SK-N-SH (cell line): ENCODE results near the gene RASAL2. TPM values are rescaled to one million over a fixed set of nuclear protein-coding genes. Genes with fewer than 3 reads are reported as not detected.

Experiments used
- CTCF ChIA-PET: fragments of 300-600, 350-600 bp; formaldehyde crosslinking; extraction: SDS; loops from one replicate; lab custom pipeline; 2021; lab: Yijun Ruan, JAX
- POLR2A ChIA-PET: fragments of 350-600 bp; sonication (Branson Sonifier 250); formaldehyde crosslinking; extraction: SDS; loops from one replicate; lab custom pipeline; 2020; ENCODE audit warnings: antibody characterized with exemption, inconsistent platforms; lab: Yijun Ruan, JAX
- DNase-seq: peaks from one replicate; pipeline ENCODE4 v3.0.0; 2012
- H2AFZ ChIP-seq: fragments of 200-600 bp; sonication (generic); 2 replicates; pipeline ENCODE4 v1.8.1; 2016; ENCODE audit warnings: antibody characterized with exemption, mild to moderate bottlenecking, low read depth
- H3F3A ChIP-seq: fragments of 200-600 bp; sonication (generic); replicated peaks from 2 replicates; pipeline ENCODE3; 2016; ENCODE audit warnings: antibody characterized with exemption, mild to moderate bottlenecking; ENCODE audit not compliant: insufficient read depth
- H3K27ac ChIP-seq, 2 experiments: fragments of 200-500 bp in 1 of 2; fragments of 200-600 bp in 1 of 2; sonication (Bioruptor generic) in 1 of 2; sonication (generic), shearing (Covaris generic) in 1 of 2; 2 replicates each; pipeline versions ENCODE4 v1.5.1 to v1.6.1; 2014 to 2016; ENCODE audit warnings: low read depth in 2 of 2, inconsistent platforms in 1 of 2, low read length in 1 of 2, mild to moderate bottlenecking in 1 of 2, mixed read lengths in 1 of 2
- H3K27me3 ChIP-seq: fragments of 200-600 bp; sonication (generic), shearing (Covaris generic); 2 replicates; pipeline ENCODE4 v1.6.1; 2016; ENCODE audit warnings: mixed run types; ENCODE audit not compliant: insufficient read depth
- H3K36me3 ChIP-seq, 2 experiments: fragments of 200-500 bp in 1 of 2; fragments of 200-600 bp in 1 of 2; sonication (Bioruptor generic) in 1 of 2; sonication (generic) in 1 of 2; replicated peaks in 1 of 2; 2 replicates each; pipeline versions ENCODE3 to v1.5.1; 2014 to 2016; ENCODE audit warnings: low read length in 1 of 2, mild to moderate bottlenecking in 1 of 2; ENCODE audit not compliant: insufficient read depth in 2 of 2, control insufficient read depth in 1 of 2
- H3K4me1 ChIP-seq, 2 experiments: fragments of 200-500 bp in 1 of 2; fragments of 200-600 bp in 1 of 2; sonication (Bioruptor generic) in 1 of 2; sonication (generic), shearing (Covaris generic) in 1 of 2; 2 replicates each; pipeline versions ENCODE4 v1.5.1 to v1.6.1; 2014 to 2016; ENCODE audit warnings: low read depth in 1 of 2, low read length in 1 of 2, mixed run types in 1 of 2; ENCODE audit not compliant: insufficient read depth in 2 of 2, control insufficient read depth in 1 of 2
- H3K4me2 ChIP-seq: fragments of 200-600 bp; sonication (generic), shearing (Covaris generic); 2 replicates; pipeline ENCODE4 v1.6.1; 2017; ENCODE audit warnings: mixed run types
- H3K4me3 ChIP-seq, 2 experiments: fragments of 200-500 bp in 1 of 2; fragments of 200-600 bp in 1 of 2; sonication (Bioruptor generic) in 1 of 2; sonication (generic), shearing (Covaris generic) in 1 of 2; 2 replicates each; pipeline versions ENCODE4 v1.5.1 to v1.8.1; 2014 to 2016; ENCODE audit warnings: low read depth in 2 of 2, inconsistent platforms in 1 of 2, low read length in 1 of 2, mild to moderate bottlenecking in 1 of 2, mixed read lengths in 1 of 2, moderate library complexity in 1 of 2
- H3K79me2 ChIP-seq: fragments of 200-600 bp; sonication (generic); 2 replicates; pipeline ENCODE4 v1.8.1; 2017; ENCODE audit warnings: mild to moderate bottlenecking; ENCODE audit not compliant: insufficient read depth
- H3K9ac ChIP-seq: fragments of 200-600 bp; sonication (generic); 2 replicates; pipeline ENCODE4 v1.6.1; 2017; ENCODE audit warnings: mixed run types
- H3K9me2 ChIP-seq: fragments of 200-600 bp; sonication (generic); 2 replicates; pipeline ENCODE4 v1.6.1; 2017; ENCODE audit warnings: mixed run types
- H3K9me3 ChIP-seq: fragments of 200-600 bp; sonication (generic); 2 replicates; pipeline ENCODE4 v1.6.1; 2017; ENCODE audit warnings: mixed run types, mild to moderate bottlenecking, moderate library complexity
- H4K20me1 ChIP-seq: fragments of 200-600 bp; sonication (generic); 2 replicates; pipeline ENCODE4 v1.6.1; 2017; ENCODE audit warnings: mild to moderate bottlenecking, mixed run types; ENCODE audit not compliant: insufficient read depth
- CHD2 ChIP-seq: fragments of 150-350 bp; IDR thresholded peaks from 2 replicates; pipeline ENCODE4 v1.6.1; 2018; ENCODE audit warnings: low read length; ENCODE audit not compliant: partially characterized antibody
- CTCF ChIP-seq: fragments of 200-600 bp; sonication (generic); IDR thresholded peaks from 2 replicates; pipeline ENCODE4 v1.6.1; 2017; ENCODE audit warnings: antibody characterized with exemption, mild to moderate bottlenecking, moderate library complexity
- ELF1 ChIP-seq: IDR thresholded peaks from 2 replicates; pipeline ENCODE4 v1.4.0; 2012
- FOSL2 ChIP-seq: IDR thresholded peaks from 2 replicates; pipeline ENCODE4 v1.4.0; 2012; ENCODE audit warnings: low read depth, mild to moderate bottlenecking, moderate library complexity, borderline replicate concordance
- FOXM1 ChIP-seq: IDR thresholded peaks from 2 replicates; pipeline ENCODE4 v1.4.0; 2012; ENCODE audit warnings: low read depth, mild to moderate bottlenecking
- GABPA ChIP-seq: IDR thresholded peaks from 2 replicates; pipeline ENCODE4 v1.4.0; 2012; ENCODE audit warnings: low read depth, mild to moderate bottlenecking
- GATA2 ChIP-seq: sonication (generic); formaldehyde crosslinking; IDR thresholded peaks from 2 replicates; pipeline ENCODE4 v1.5.0; 2020; ENCODE audit warnings: mild to moderate bottlenecking, missing genetic modification reagents
- IRF3 ChIP-seq: fragments of 150-350 bp; IDR thresholded peaks from 2 replicates; pipeline ENCODE4 v1.6.1; 2016; ENCODE audit warnings: mild to moderate bottlenecking, low read depth, low read length
- MAX ChIP-seq: IDR thresholded peaks from 2 replicates; pipeline ENCODE4 v1.4.0; 2012; ENCODE audit warnings: low read depth
- MEF2A ChIP-seq: IDR thresholded peaks from 2 replicates; pipeline ENCODE4 v1.4.0; 2012; ENCODE audit warnings: low read depth, borderline replicate concordance
- MXI1 ChIP-seq: IDR thresholded peaks from 2 replicates; pipeline ENCODE4 v1.6.1; 2012; ENCODE audit warnings: mild to moderate bottlenecking, low read depth, low read length, improper control_type of control experiment
- NFIC ChIP-seq: IDR thresholded peaks from 2 replicates; pipeline ENCODE4 v1.4.0; 2012; ENCODE audit warnings: borderline replicate concordance
- NRF1 ChIP-seq: IDR thresholded peaks from 2 replicates; pipeline ENCODE4 v1.6.1; 2012; ENCODE audit warnings: low read depth, mild to moderate bottlenecking, low read length
- PBX3 ChIP-seq: IDR thresholded peaks from 2 replicates; pipeline ENCODE4; 2012
- POLR2AphosphoS5 ChIP-seq: IDR thresholded peaks from 2 replicates; pipeline ENCODE4 v1.6.1; 2012; ENCODE audit warnings: low read depth, low read length
- RAD21 ChIP-seq: IDR thresholded peaks from 2 replicates; pipeline ENCODE4 v1.6.1; 2012; ENCODE audit warnings: mild to moderate bottlenecking, low read length
- REST ChIP-seq: IDR thresholded peaks from 2 replicates; pipeline ENCODE4 v1.6.1; 2012; ENCODE audit warnings: mild to moderate bottlenecking, low read depth, low read length, moderate library complexity
- RXRA ChIP-seq: IDR thresholded peaks from 2 replicates; pipeline ENCODE4 v1.4.0; 2012; ENCODE audit warnings: low read depth, mild to moderate bottlenecking, borderline replicate concordance
- TAF1 ChIP-seq: IDR thresholded peaks from 2 replicates; pipeline ENCODE4 v1.6.1; 2012; ENCODE audit warnings: low read depth, mild to moderate bottlenecking, low read length, moderate library complexity, borderline replicate concordance
- USF1 ChIP-seq: IDR thresholded peaks from 2 replicates; pipeline ENCODE4 v1.4.0; 2012; ENCODE audit warnings: low read depth, borderline replicate concordance
- WGBS: methylation state at CpG from one replicate; pipeline ENCODE4 v1.1.6; 2017; ENCODE audit warnings: low lambda C conversion rate; 5-methylcytosine and 5-hydroxymethylcytosine counted together
- polyA plus RNA-seq, 3 experiments: library from polyadenylated mRNA; depleted of rRNA; stranded (reverse); fragments of >200 nt; gene quantifications; 2 replicates each; pipeline ENCODE4 v1.2.3, GENCODE V29; 2012

Gene RASAL2
- polyA plus RNA-seq, 1 of the 3 experiments (the other 2 are of a cell fraction) = 6.9 TPM

GRCh38 chr1:178502330-178502714, 408.4 kb downstream of the RASAL2 start:
- H2AFZ ChIP-seq = no peak overlapping the region
- H3K4me2 ChIP-seq = no peak overlapping the region
- no peaks in the 10 kb centered on the region; a peak in 1 of 4 replicates for H3K4me1 ChIP-seq
- CTCF ChIA-PET = interaction anchor here (0.7 to 3.6 kb wide), 38 partner anchors 8 to 501 kb away, joined by 3 to 24 read pairs (median 5); partner anchors contain the start of gene TEX35
- no peak overlapping the region for H3K4me3 ChIP-seq
- H3F3A ChIP-seq = no peaks in the 10 kb centered on the region
- POLR2A ChIA-PET = no interaction called here
- 67% methylated on average over 3 of the region's 3 CpGs for WGBS
- H3K9ac ChIP-seq = no peak overlapping the region
- H4K20me1 ChIP-seq = no peaks in the 10 kb centered on the region
- H3K79me2 ChIP-seq = no peaks in the 10 kb centered on the region
- DNase-seq = no peak
- no peak overlapping the region for H3K27ac ChIP-seq
- no peaks in the 10 kb centered on the region for H3K9me2 ChIP-seq
- TF ChIP-seq FOSL2 (no peak), MEF2A (no peak), IRF3 (no peak), FOXM1 (no peak), TAF1 (no peak), GABPA (no peak), CTCF (no peak), CHD2 (no peak), ELF1 (no peak), USF1 (no peak), POLR2AphosphoS5 (no peak), NFIC (no peak), REST (no peak), RAD21 (no peak), MXI1 (no peak), MAX (no peak), RXRA (no peak), NRF1 (no peak), GATA2 (CRISPR knock-in tag) (no peak), PBX3 (no peak)
- no peaks in the 10 kb centered on the region for H3K27me3 ChIP-seq
- no peaks in the 10 kb centered on the region for H3K36me3 ChIP-seq
- H3K9me3 ChIP-seq = no peaks in the 10 kb centered on the region
